Colonic mucosa (tissue), 4 donors: ENCODE results near the gene CEP250. TPM values are rescaled to one million over a fixed set of nuclear protein-coding genes. Genes with fewer than 3 reads are reported as not detected.

Experiments
- DNase-seq: peaks from one replicate; pipeline ENCODE4 v3.0.0-alpha.2; 2020
- H3K27ac ChIP-seq: fragments of 200-600 bp; one replicate; pipeline ENCODE4 v1.8.0; 2021
- H3K27me3 ChIP-seq: fragments of 200-600 bp; one replicate; pipeline ENCODE4 v1.8.0; 2021
- H3K36me3 ChIP-seq: fragments of 200-600 bp; one replicate; pipeline ENCODE4 v1.8.0; 2021
- H3K4me1 ChIP-seq: fragments of 200-600 bp; one replicate; pipeline ENCODE4 v1.8.0; 2021; ENCODE audit warnings: mild to moderate bottlenecking
- H3K4me3 ChIP-seq: fragments of 200-600 bp; one replicate; pipeline ENCODE4 v1.8.0; 2021
- H3K9ac ChIP-seq, 2 donors: one replicate each; pipeline ENCODE4 v1.7.0; 2013; ENCODE audit warnings: control low read depth in 2 of 2, low read depth in 2 of 2, low read length in 2 of 2
- H3K9me3 ChIP-seq: fragments of 200-600 bp; one replicate; pipeline ENCODE4 v1.8.0; 2021
- CTCF ChIP-seq: fragments of 200-600 bp; IDR thresholded peaks from one replicate; pipeline ENCODE4 v1.8.0; 2022; ENCODE audit warnings: antibody characterized with exemption, mild to moderate bottlenecking
- intact Hi-C: fragments of 100-400 bp; cut with DNase I; formaldehyde crosslinking; loops from one replicate; pipeline ENCODE4 v1.14.1; 2022
- total RNA-seq, 2 donors: library from RNA; stranded (reverse); fragmentation: NEBNext Ultra II Directional in 1 of 2; extraction: Animal tissue kit (Norgen Biotek cat#: 25700) in 1 of 2; gene quantifications; one replicate each; pipeline ENCODE4 v1.2.1, GENCODE V29; 2021
- donor health status: healthy.
- donor health status: DM: no; HTN: no; CAD: no.
- donor health status: DM: no; HTN: no; CAD: no.

Gene CEP250
- total RNA-seq, 2 donors from 2014 or later: 30.7 to 41.5 TPM

- Histone ChIP-seq H3K4me1 (no peaks in the 10 kb centered on the region), H3K9ac (peak overlapping the region in 1 of 2 donors; percentile 84), H3K4me3 (no peak overlapping the region), H3K27me3 (no peaks in the 10 kb centered on the region), H3K36me3 (no peaks in the 10 kb centered on the region), H3K27ac (no peak overlapping the region), H3K9me3 (no peaks in the 10 kb centered on the region)
- TF ChIP-seq CTCF: no peak
- intact Hi-C loops: no loop called here
- DNase-seq: no peak
Observed at GRCh38 chr20:35410613-35411012, 44.8 kb upstream of the CEP250 start.

- H3K4me3 ChIP-seq: no peak overlapping the region
- no peaks in the 10 kb centered on the region for H3K9me3 ChIP-seq
- no peak for TF ChIP-seq CTCF
- no peaks in the 10 kb centered on the region for H3K36me3 ChIP-seq
- DNase-seq: no peak
- no peaks in the 10 kb centered on the region for H3K4me1 ChIP-seq
- H3K27ac ChIP-seq: no peak overlapping the region
- intact Hi-C loops: no loop called here
- H3K27me3 ChIP-seq: no peaks in the 10 kb centered on the region
- no peak overlapping the region for H3K9ac ChIP-seq
Observed at GRCh38 chr20:35421322-35421721, 34.1 kb upstream of the CEP250 start.

GRCh38 chr20:35431621-35432429, 23.6 kb upstream of the CEP250 start:
- H3K9me3 ChIP-seq: no peaks in the 10 kb centered on the region
- no peak overlapping the region for H3K27ac ChIP-seq
- intact Hi-C loops: loop anchor here (5.0 kb wide), 1 partner anchor 130 kb away; no protein-coding TSS in a partner anchor
- no peaks in the 10 kb centered on the region for H3K4me1 ChIP-seq
- no peaks in the 10 kb centered on the region for H3K27me3 ChIP-seq
- no peak overlapping the region for H3K9ac ChIP-seq
- no peak for TF ChIP-seq CTCF
- DNase-seq: no peak
- no peak overlapping the region for H3K4me3 ChIP-seq
- no peaks in the 10 kb centered on the region for H3K36me3 ChIP-seq

- no peak for TF ChIP-seq CTCF
- Histone ChIP-seq H3K9me3 (no peaks in the 10 kb centered on the region), H3K27ac (no peak overlapping the region), H3K4me3 (no peak overlapping the region), H3K9ac (no peak overlapping the region), H3K36me3 (no peaks in the 10 kb centered on the region), H3K27me3 (no peaks in the 10 kb centered on the region), H3K4me1 (no peaks in the 10 kb centered on the region)
- intact Hi-C loops: loop anchor here (5.0 kb wide), 1 partner anchor 130 kb away; no protein-coding TSS in a partner anchor
- DNase-seq: no peak
Observed at GRCh38 chr20:35432430-35432735, 23.0 kb upstream of the CEP250 start.

- Histone ChIP-seq H3K27me3 (no peaks in the 10 kb centered on the region), H3K9me3 (no peaks in the 10 kb centered on the region), H3K9ac (no peak overlapping the region), H3K4me3 (no peak overlapping the region), H3K36me3 (no peaks in the 10 kb centered on the region), H3K4me1 (no peaks in the 10 kb centered on the region), H3K27ac (no peak overlapping the region)
- intact Hi-C loops: loop anchor here (5.0 kb wide), 1 partner anchor 131 kb away; no protein-coding TSS in a partner anchor
- no peak for TF ChIP-seq CTCF
- DNase-seq: no peak
Observed at GRCh38 chr20:35433337-35433736, 22.1 kb upstream of the CEP250 start.
